ENCODE measurements around the gene PLA2G4A.

Gene PLA2G4A

DNA sequence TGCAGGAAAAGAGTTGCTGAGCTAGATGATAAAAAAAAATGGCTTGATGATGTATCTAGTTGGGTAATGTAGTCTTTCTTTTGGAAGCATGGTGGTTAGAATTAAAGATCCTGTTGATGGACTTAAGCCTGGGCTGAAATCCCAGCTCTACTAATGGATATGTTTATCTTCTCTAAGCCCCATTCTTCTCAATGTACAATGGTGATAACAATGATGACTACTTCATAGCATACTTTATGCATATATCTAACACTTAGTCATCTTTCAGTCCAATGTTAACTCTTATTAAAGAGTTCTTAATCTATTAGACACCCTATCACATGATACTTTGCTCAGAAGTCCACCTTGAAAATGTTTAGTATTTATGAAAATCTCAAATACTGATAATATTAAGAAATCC is 189.5 kb downstream of the PLA2G4A start:
- TF ChIP-seq, protein P1, sequence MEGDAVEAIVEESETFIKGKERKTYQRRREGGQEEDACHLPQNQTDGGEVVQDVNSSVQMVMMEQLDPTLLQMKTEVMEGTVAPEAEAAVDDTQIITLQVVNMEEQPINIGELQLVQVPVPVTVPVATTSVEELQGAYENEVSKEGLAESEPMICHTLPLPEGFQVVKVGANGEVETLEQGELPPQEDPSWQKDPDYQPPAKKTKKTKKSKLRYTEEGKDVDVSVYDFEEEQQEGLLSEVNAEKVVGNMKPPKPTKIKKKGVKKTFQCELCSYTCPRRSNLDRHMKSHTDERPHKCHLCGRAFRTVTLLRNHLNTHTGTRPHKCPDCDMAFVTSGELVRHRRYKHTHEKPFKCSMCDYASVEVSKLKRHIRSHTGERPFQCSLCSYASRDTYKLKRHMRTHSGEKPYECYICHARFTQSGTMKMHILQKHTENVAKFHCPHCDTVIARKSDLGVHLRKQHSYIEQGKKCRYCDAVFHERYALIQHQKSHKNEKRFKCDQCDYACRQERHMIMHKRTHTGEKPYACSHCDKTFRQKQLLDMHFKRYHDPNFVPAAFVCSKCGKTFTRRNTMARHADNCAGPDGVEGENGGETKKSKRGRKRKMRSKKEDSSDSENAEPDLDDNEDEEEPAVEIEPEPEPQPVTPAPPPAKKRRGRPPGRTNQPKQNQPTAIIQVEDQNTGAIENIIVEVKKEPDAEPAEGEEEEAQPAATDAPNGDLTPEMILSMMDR (IDR thresholded peaks at IDR 0.05; ENCODE audit: low read length, missing control alignments), result no peak
- no peak overlapping the region for H3K4me3 ChIP-seq (replicated peaks; ENCODE audit: low read depth, low read length)
- no peak for DNase-seq (ENCODE audit: low read depth)

DNA sequence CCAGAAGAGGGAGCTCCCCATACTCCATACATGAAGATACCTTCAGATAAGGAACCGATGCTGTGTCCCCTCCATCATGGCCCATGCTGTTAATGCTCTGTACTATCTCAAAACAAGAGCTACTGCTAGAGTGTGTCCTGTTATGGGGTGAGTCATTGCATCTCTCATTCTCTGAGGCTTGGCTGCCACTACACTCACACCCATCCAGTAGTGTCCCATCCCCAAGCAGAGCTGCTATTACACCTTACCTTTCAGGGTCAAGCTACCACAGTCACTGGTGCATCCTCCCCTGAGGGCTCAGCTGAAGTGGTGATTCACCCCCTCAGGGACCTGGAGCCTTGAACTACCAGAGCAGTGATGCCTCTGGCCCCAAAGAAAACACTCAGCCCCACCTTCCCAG is 198.5 kb downstream of the PLA2G4A start:
- DNase-seq (ENCODE audit: low read depth), result no peak
- TF ChIP-seq, protein P1 (IDR thresholded peaks at IDR 0.05; ENCODE audit: low read length, missing control alignments), result no peak
- H3K4me3 ChIP-seq (replicated peaks; ENCODE audit: low read depth, low read length), result no peak overlapping the region

DNA sequence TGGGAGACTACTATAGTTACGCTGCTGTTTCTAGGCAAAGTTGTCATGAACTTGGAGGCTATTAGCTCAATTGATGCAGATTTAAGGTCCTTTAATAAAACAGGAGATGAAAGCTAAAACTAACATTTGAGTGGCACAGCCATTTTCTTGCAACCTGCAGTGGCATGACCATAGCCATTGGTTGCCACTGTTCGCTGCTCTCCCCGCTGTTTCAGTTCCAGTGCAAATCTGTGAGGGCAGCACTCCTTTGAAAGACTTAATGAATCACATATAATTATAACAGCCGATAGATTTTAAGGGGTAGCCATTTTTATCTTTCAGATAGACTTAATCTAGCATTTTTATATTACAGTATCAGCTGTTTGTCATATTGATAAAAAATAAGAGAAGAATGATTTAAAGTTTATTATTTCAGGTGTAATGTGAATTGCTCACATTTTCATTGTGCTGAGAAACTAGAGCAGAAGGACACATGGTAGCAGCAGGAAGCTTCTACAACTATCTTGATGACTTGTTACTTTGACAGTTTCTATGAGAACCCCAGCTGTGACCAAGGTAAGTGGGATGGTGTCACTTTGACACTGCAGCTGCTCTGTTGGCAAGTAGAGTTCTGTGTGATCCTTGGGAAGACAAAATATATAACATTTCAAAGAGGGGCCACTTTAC is 203.7 kb downstream of the PLA2G4A start:
- TF ChIP-seq, protein P1 (IDR thresholded peaks at IDR 0.05; ENCODE audit: low read length, missing control alignments), result no peak
- DNase-seq (ENCODE audit: low read depth), result no peak
- H3K4me3 ChIP-seq (replicated peaks; ENCODE audit: low read depth, low read length), result no peak overlapping the region

DNA sequence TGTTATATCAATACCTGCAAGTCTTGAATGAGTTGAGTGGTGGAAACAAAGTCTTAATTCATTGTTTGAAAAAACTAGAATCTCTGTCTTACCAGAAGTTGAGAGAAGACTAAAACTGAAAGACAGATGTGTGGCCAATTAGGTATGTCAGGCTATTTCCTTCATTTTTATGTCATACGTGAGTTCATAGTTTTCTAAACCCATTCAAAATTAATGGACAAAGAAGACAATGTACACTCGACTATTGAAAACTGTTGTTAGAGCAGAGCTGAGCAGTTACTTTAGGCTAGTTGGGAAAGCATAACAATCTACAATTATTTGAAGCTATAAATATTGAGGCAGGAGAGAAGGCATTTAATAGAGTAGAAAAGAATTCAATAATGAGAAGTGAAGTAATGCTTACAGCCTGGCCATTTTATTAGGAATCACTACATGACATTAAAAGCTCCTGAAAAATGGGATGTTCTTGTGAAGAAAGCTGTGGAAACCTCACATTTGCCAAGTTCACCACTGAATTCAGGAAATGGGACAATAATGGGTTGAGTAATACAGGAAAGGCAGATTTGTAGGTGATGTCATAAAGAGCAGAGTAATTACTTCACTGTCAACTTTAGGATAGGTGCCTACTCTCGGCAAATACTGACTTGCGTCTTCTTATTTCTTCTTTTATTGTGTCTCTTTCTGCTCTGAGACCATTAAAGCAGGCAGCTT is 204.4 kb downstream of the PLA2G4A start:
- TF ChIP-seq, protein P1 (IDR thresholded peaks at IDR 0.05; ENCODE audit: low read length, missing control alignments), result no peak
- DNase-seq (ENCODE audit: low read depth), result peak; percentile 75
- no peak overlapping the region for H3K4me3 ChIP-seq (replicated peaks; ENCODE audit: low read depth, low read length)

DNA sequence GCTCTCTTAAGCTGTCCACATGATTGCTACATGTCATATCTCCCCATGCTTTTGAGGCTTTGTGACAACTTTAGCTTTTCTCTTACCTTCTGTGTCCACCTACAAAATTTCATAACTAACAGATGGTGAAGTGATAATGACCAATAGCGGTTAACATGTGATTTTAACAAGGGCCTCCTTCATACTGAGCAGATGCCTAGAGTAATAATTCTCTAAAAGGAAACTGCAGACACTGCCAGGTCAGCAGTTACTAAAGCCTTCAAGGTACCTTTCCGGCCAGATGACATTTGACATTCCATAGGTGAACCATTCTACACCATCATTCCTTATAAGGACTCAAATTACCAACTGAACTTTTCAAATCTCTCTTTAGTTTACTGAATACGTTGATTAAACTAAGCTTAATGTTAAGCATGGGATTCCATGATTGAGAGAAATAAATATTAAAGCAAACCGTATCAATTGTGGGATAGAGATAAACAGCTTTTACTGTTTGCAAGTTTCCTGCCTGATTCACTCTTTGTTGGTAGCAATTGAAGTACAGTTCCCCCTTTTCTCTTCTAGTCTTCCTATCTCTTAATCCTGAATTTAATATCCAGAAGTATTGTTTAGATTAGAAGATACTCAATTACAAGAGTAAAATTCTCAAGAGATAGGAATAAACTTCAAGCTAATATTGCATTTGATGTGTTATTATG is 205.1 kb downstream of the PLA2G4A start:
- no peak for DNase-seq (ENCODE audit: low read depth)
- TF ChIP-seq, protein P1 (IDR thresholded peaks at IDR 0.05; ENCODE audit: low read length, missing control alignments), result no peak
- H3K4me3 ChIP-seq (replicated peaks; ENCODE audit: low read depth, low read length), result no peak overlapping the region

DNA sequence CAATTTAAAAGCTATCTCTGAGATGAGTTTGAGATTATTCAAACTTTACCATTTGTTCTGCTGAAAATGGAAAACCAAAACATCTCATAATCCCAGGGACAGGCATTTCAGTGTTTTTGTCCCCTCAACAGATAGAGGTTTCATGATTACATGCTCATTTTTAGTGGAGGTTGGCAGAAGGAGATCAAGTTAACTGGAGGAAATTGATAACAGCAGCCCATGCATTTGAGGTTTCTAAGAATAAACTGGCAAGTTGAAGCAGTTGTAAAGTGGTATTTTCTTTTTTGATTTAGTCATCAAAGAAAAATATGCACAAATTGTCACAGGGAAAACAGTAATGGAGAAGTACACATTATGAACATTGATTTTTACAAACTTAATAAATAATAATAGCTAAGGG is 205.8 kb downstream of the PLA2G4A start:
- no peak for DNase-seq (ENCODE audit: low read depth)
- H3K4me3 ChIP-seq (replicated peaks; ENCODE audit: low read depth, low read length), result no peak overlapping the region
- TF ChIP-seq, protein P1 (IDR thresholded peaks at IDR 0.05; ENCODE audit: low read length, missing control alignments), result no peak
